ENCODE measurements around the gene CCDC157.

The CCDC157 gene

DNA sequence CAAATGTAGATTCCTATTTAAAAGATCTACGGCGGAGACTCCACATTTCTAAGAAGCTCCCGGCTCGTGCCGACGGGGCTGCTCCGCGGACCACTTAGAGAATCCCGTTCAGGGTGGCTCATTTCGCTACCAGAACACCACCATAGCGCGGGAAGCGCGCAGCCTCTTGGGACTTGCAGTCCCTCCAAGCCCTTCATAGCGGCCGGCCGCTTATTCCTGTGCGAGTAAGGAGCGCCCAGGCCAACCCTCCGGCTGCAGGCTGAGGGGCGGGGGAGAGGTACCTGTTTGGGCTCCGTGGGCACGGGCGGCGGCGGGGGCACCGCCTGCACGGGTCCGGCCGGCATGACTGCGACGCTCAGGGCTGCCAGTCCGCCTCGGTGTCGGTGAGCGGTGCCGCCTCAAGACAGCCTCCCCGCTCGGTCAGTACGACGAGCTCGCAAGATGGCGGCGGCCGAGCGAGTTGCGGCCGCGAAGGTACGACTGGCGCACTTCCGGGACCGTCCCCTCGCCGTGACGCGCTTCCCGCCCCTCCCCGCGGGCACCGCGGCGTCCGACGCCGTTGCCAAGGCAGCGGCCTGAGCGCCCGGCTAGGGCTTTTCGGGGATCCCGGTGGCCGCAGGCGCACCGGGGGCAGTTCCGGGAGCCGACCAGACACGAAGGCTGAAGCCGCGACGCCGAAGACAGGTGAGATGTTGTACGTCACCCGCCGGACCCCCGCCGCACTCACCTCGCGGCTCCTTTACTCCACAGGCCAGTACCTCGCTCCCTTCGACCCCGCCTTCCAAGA, at the start of gene CCDC157, which contains the start of gene SF3A1:
Gene CCDC157 (plus strand): TSS at position 559 of the 787 bp plus-strand sequence. CDS start 8,994 bp downstream, outside the sequence.
Gene SF3A1 (minus strand): TSS at position 446 of the 787 bp plus-strand sequence. CDS start 102 bp downstream, at position 344.
- TF ChIP-seq, protein P1, sequence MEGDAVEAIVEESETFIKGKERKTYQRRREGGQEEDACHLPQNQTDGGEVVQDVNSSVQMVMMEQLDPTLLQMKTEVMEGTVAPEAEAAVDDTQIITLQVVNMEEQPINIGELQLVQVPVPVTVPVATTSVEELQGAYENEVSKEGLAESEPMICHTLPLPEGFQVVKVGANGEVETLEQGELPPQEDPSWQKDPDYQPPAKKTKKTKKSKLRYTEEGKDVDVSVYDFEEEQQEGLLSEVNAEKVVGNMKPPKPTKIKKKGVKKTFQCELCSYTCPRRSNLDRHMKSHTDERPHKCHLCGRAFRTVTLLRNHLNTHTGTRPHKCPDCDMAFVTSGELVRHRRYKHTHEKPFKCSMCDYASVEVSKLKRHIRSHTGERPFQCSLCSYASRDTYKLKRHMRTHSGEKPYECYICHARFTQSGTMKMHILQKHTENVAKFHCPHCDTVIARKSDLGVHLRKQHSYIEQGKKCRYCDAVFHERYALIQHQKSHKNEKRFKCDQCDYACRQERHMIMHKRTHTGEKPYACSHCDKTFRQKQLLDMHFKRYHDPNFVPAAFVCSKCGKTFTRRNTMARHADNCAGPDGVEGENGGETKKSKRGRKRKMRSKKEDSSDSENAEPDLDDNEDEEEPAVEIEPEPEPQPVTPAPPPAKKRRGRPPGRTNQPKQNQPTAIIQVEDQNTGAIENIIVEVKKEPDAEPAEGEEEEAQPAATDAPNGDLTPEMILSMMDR (IDR thresholded peaks at IDR 0.05; ENCODE audit: low read length, missing control alignments) = no peak
- peak; percentile 92 for DNase-seq (ENCODE audit: low read depth)
- H3K4me3 ChIP-seq (replicated peaks; ENCODE audit: low read depth, low read length) = peak within 1 kb of the TSS; percentile 96

DNA sequence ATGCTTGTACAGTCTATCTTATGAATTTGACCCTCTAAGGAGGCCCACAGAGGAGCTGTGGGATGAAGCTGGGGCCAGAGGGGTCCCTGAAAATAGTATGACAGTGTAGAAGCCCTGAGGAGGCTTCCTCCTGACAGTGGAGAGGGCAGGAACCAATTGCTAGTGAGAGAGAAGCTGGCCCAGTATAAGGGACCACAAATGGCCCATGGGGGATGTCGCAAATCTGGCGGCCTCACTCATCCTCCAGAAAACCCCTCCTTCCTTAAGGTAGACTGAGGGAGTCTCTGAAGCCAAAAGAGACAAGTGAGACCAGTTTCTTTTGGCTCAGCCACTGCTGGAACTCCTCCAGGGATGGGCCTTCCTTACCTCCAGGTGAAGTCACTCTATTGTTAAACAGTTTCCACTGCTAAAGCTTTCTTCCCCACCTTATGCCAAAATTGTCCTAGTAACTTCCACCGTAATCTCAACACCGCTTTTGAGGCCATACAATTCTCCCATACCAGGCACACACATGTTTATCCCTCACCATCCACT, 49.7 kb upstream of the CCDC157 start:
- no peak overlapping the region for H3K4me3 ChIP-seq (replicated peaks; ENCODE audit: low read depth, low read length)
- TF ChIP-seq, protein P1 (IDR thresholded peaks at IDR 0.05; ENCODE audit: low read length, missing control alignments) = no peak
- DNase-seq (ENCODE audit: low read depth) = no peak

DNA sequence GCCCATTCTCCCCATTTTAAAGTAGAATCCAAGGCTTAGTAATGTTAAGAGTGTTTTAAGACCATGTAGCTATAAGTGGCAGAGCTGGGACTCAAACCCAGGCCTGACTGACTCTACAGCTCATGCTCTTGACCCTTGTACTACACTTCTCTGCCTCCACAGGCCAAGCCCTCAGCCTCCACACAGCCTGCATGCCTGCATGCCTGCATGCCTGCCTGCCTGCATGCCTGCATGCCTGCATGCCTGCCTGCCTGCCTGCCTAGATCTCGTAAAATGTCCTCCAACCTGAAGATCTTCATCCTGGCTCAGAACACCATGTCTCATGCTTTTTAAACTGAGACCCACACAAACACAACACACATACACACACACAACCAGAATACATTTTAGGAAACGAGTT, 48.7 kb upstream of the CCDC157 start:
- TF ChIP-seq, protein P1 (IDR thresholded peaks at IDR 0.05; ENCODE audit: low read length, missing control alignments) = no peak
- no peak for DNase-seq (ENCODE audit: low read depth)
- no peak overlapping the region for H3K4me3 ChIP-seq (replicated peaks; ENCODE audit: low read depth, low read length)

DNA sequence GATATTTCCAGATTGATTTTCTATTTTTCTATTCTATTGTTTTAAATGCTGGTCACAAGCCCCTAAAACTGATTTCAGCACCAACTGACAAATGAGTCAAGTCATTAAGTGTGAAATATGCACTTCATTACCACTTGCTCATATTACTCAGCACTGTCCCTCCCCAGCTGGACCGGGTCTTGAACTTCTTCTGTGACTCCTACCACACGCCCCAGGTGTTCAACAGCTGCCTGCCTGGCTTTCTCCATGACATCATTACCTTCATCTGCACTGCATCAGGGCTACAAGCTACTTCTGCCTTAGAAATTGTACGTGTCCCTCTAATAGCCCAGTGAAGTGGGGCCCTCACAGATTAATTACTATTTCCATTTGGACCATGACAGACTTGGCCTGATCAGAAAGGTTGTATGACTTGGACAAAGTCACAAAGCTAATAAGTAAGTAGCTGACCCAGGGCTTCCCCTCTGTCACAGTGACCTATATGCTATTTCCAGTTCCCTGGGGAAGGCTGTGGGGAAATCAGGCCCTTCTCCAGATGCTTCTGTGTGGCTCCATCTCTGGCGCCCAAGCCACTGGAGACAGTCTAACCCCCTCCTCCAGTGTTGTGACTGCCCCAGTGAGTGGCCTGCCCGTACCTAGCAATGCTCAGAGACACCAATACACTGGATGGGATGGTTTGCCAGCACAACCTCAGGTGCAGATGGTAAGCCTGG, 48.1 kb upstream of the CCDC157 start:
- DNase-seq (ENCODE audit: low read depth) = no peak
- TF ChIP-seq, protein P1 (IDR thresholded peaks at IDR 0.05; ENCODE audit: low read length, missing control alignments) = no peak

DNA sequence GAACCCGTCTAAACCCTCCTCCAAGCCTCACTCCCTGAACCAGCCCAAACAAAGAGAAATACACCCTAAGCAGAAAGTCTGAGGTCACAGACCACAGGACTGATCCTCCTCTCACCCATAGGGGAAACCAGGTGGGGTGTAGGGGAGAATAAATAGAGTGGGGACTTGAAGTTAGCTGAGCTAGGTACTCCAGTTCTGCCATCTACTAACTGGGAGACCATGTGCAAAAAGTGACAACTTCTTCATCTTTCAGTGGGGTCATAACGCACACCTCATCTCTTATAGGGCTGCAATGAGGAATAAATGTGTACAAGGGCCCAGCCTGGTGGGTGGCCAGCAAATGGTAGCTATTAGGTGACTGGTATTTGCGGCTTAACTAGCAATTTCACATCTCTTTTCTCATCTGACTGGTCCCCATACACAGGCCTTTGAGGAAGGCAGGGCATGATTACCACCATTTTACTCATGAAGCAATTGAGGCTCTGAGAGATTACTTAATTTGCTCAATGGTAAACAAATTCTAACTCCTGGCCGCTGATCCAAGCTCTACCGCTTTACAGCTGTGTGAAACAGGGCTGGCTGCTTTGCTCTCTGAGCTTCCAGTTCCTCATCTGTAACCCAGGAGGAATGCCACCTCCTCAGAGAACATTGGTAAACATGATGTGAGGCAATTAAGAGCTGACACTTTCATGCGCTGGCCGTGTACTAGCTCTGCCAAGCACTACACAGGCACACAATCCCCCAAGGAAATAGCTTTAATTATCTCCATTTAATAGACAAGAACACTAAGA, 46.7 kb upstream of the CCDC157 start:
- DNase-seq (ENCODE audit: low read depth) = no peak
- no peak overlapping the region for H3K4me3 ChIP-seq (replicated peaks; ENCODE audit: low read depth, low read length)
- TF ChIP-seq, protein P1 (IDR thresholded peaks at IDR 0.05; ENCODE audit: low read length, missing control alignments) = no peak

More for the DNA sequence above, 48.1 kb upstream of the CCDC157 start:
- H3K4me3 ChIP-seq (replicated peaks; ENCODE audit: low read depth, low read length) = no peak overlapping the region

Measured in fibroblast of pulmonary artery (primary cell).